ENCODE results near the gene PSMG1. TPM values are rescaled to one million over a fixed set of nuclear protein-coding genes. Genes with fewer than 3 reads are reported as not detected.

PSMG1 gene
- total and polyA plus RNA-seq, 2 donors (not counting 3 experiments of a cell fraction or from before 2014, with no cell fraction given), result 43.2 to 75.9 TPM

DNA sequence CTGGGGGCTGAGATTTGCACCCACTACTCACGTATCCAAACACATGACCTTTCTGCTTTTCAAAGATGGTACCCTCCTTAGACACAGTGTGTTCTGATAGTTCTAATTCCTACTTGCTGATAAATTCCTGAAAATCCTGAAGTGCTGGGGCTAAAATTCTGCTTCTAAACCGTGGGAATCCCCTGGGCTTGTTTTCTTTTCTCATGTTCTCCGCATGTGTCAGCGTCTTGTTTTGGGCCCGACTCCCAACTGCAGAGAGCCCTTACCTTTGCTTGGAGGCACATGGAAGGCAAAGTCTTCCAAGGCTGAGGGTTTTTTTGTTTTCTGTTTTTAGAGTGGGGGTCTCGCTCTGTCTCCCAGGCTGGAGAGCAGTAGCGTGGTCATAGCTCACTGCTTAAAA, 27.2 kb downstream of the PSMG1 start:
- BruUV-seq (replicated peaks), result no TSS peak
- H3K4me1 ChIP-seq (ENCODE audit: control insufficient read depth, extremely low read depth, insufficient read depth, low read length), result peaks cover under 1% of the 10 kb centered on the region
- intact Hi-C loops (cut with micrococcal nuclease) (no loop called here), dilution Hi-C loops (cut with MboI; ENCODE audit: extremely low pct_ligation_motif_present, low sequenced_read_pairs) (loop anchor here (25.0 kb wide), 1 partner anchor 419 kb away; no protein-coding TSS in a partner anchor)
- H3K27me3 ChIP-seq (ENCODE audit: control insufficient read depth in 2 of 2, insufficient read depth in 2 of 2, low read length in 2 of 2), result peaks cover 0 to 2% of the 10 kb centered on the region in 2 experiments
- FAIRE-seq (no peak), DNase-seq (ENCODE audit: low read depth, low spot score) (no peak)
- POLR2A ChIA-PET, result no interaction called here
- no peak overlapping the region for H3K27ac ChIP-seq (ENCODE audit: insufficient read depth, low read depth, low read length)
- TF ChIP-seq POLR2A (IDR thresholded peaks at IDR 0.05; ENCODE audit: low read depth, low read length), result no peak
- no peak for TF ChIP-seq GATA2 (IDR thresholded peaks at IDR 0.05; ENCODE audit: insufficient read depth, insufficient read length, low read depth, low read length)
- TF ChIP-seq, protein P1, sequence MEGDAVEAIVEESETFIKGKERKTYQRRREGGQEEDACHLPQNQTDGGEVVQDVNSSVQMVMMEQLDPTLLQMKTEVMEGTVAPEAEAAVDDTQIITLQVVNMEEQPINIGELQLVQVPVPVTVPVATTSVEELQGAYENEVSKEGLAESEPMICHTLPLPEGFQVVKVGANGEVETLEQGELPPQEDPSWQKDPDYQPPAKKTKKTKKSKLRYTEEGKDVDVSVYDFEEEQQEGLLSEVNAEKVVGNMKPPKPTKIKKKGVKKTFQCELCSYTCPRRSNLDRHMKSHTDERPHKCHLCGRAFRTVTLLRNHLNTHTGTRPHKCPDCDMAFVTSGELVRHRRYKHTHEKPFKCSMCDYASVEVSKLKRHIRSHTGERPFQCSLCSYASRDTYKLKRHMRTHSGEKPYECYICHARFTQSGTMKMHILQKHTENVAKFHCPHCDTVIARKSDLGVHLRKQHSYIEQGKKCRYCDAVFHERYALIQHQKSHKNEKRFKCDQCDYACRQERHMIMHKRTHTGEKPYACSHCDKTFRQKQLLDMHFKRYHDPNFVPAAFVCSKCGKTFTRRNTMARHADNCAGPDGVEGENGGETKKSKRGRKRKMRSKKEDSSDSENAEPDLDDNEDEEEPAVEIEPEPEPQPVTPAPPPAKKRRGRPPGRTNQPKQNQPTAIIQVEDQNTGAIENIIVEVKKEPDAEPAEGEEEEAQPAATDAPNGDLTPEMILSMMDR (IDR thresholded peaks at IDR 0.05; ENCODE audit: extremely low read depth in 1 of 2, insufficient read depth in 1 of 2, low read depth in 1 of 2, low read length in 2 of 2), result no peak
- no peak for TF ChIP-seq MYC (IDR thresholded peaks at IDR 0.05; ENCODE audit: low read depth, low read length)
- TF ChIP-seq FOS (IDR thresholded peaks at IDR 0.05; ENCODE audit: borderline replicate concordance, insufficient read depth, low read length), result no peak
- H3K9me3 ChIP-seq (replicated peaks; ENCODE audit: control insufficient read depth, insufficient read depth, low read length), result no peaks in the 10 kb centered on the region
- H3K9ac ChIP-seq (replicated peaks; ENCODE audit: extremely low read depth, insufficient read depth, low read length), result no peak overlapping the region
- no peak overlapping the region for H3K4me2 ChIP-seq (ENCODE audit: insufficient read depth, low read length)
- no peaks in the 10 kb centered on the region for H3K9me1 ChIP-seq (replicated peaks; ENCODE audit: control insufficient read depth, extremely low read depth, insufficient read depth, low read length)
- H3K79me2 ChIP-seq (ENCODE audit: control insufficient read depth, insufficient read depth, low read length), result no peaks in the 10 kb centered on the region
- CTCF ChIA-PET, result no interaction called here
- H4K20me1 ChIP-seq (replicated peaks; ENCODE audit: control insufficient read depth, extremely low read depth, insufficient read depth, low read length), result no peaks in the 10 kb centered on the region
- H2AFZ ChIP-seq (ENCODE audit: low read depth, low read length), result no peak overlapping the region
- H3K36me3 ChIP-seq (ENCODE audit: control insufficient read depth in 2 of 2, extremely low read depth in 1 of 2, insufficient read depth in 2 of 2, low read length in 2 of 2), result no peaks in the 10 kb centered on the region
- no peak overlapping the region for H3K4me3 ChIP-seq (replicated peaks in 1 of 3; ENCODE audit: insufficient read depth in 1 of 3, low read depth in 1 of 3, low read length in 3 of 3)

DNA sequence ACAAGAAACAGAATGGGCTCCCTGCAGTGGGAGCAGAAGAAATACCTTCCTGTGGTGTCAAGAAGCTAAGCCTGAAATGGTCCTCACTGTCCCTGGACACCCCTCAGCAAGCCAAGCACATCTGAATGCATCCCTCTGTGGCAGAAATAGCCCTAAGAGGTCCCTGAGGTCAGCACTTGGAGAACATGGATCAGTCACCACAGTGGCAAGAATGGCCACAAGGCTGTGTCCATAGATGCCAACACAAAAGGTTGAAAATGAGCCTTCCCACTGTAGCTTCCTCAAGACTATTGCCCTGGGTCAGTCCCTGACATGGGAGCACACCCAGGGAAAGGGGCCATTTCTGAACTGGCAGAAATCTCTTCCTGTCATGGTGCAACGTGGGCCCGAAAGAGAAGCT, 27.7 kb downstream of the PSMG1 start:
- H4K20me1 ChIP-seq (replicated peaks; ENCODE audit: control insufficient read depth, extremely low read depth, insufficient read depth, low read length), result no peaks in the 10 kb centered on the region
- no peaks in the 10 kb centered on the region for H3K4me1 ChIP-seq (ENCODE audit: control insufficient read depth, extremely low read depth, insufficient read depth, low read length)
- H2AFZ ChIP-seq (ENCODE audit: low read depth, low read length), result no peak overlapping the region
- BruUV-seq (replicated peaks), result no TSS peak
- H3K9ac ChIP-seq (replicated peaks; ENCODE audit: extremely low read depth, insufficient read depth, low read length), result no peak overlapping the region
- no peaks in the 10 kb centered on the region for H3K79me2 ChIP-seq (ENCODE audit: control insufficient read depth, insufficient read depth, low read length)
- H3K36me3 ChIP-seq (ENCODE audit: control insufficient read depth in 2 of 2, extremely low read depth in 1 of 2, insufficient read depth in 2 of 2, low read length in 2 of 2), result no peaks in the 10 kb centered on the region
- TF ChIP-seq MAX (IDR thresholded peaks at IDR 0.05; ENCODE audit: insufficient read depth, insufficient read length) (no peak), POLR2AphosphoS5 (IDR thresholded peaks at IDR 0.05; ENCODE audit: insufficient read depth, low read depth, low read length) (no peak), FOS (IDR thresholded peaks at IDR 0.05; ENCODE audit: borderline replicate concordance, insufficient read depth, low read length) (no peak), JUN (IDR thresholded peaks at IDR 0.05; ENCODE audit: borderline replicate concordance, insufficient read depth, insufficient read length, low read depth) (no peak), EZH2 (IDR thresholded peaks at IDR 0.05; ENCODE audit: borderline replicate concordance, low read depth, low read length, severe bottlenecking) (no peak), MYC (IDR thresholded peaks at IDR 0.05; ENCODE audit: low read depth, low read length) (no peak), POLR2A (IDR thresholded peaks at IDR 0.05; ENCODE audit: low read depth, low read length) (no peak), GATA2 (IDR thresholded peaks at IDR 0.05; ENCODE audit: insufficient read depth, insufficient read length, low read depth, low read length) (no peak)
- peaks cover 0 to 2% of the 10 kb centered on the region in 2 experiments for H3K27me3 ChIP-seq (ENCODE audit: control insufficient read depth in 2 of 2, insufficient read depth in 2 of 2, low read length in 2 of 2)
- dilution Hi-C loops (cut with MboI; ENCODE audit: extremely low pct_ligation_motif_present, low sequenced_read_pairs) (loop anchor here (25.0 kb wide), 1 partner anchor 418 kb away; no protein-coding TSS in a partner anchor), intact Hi-C loops (cut with micrococcal nuclease) (no loop called here)
- no peak overlapping the region for H3K4me2 ChIP-seq (ENCODE audit: insufficient read depth, low read length)
- no peak overlapping the region for H3K4me3 ChIP-seq (replicated peaks in 1 of 3; ENCODE audit: insufficient read depth in 1 of 3, low read depth in 1 of 3, low read length in 3 of 3)
- CTCF ChIA-PET, result no interaction called here
- no peak for DNase-seq (ENCODE audit: low read depth, low spot score)
- FAIRE-seq, result no peak
- H3K9me3 ChIP-seq (replicated peaks; ENCODE audit: control insufficient read depth, insufficient read depth, low read length), result no peaks in the 10 kb centered on the region
- POLR2A ChIA-PET, result no interaction called here
- H3K27ac ChIP-seq (ENCODE audit: insufficient read depth, low read depth, low read length), result no peak overlapping the region
- no peaks in the 10 kb centered on the region for H3K9me1 ChIP-seq (replicated peaks; ENCODE audit: control insufficient read depth, extremely low read depth, insufficient read depth, low read length)
